Neuron (in vitro differentiated cells): Measurements from ENCODE around the gene GIT2.
"Not testable (repeated sequence)": the region's sequence is repeated elsewhere in the genome, so short reads cannot be mapped to it uniquely, and the experiment has no call there.

Source experiments
- H2AFZ ChIP-seq: one replicate; pipeline ENCODE4 v1.6.1; 2013; ENCODE audit warnings: low read depth, mild to moderate bottlenecking, inconsistent platforms, low read length, moderate library complexity
- H3K27me3 ChIP-seq: one replicate; pipeline ENCODE4 v1.6.1; 2013; ENCODE audit warnings: low read length; ENCODE audit not compliant: insufficient read depth
- H3K36me3 ChIP-seq: one replicate; pipeline ENCODE4 v1.6.1; 2013; ENCODE audit warnings: low read length; ENCODE audit not compliant: insufficient read depth
- H3K4me1 ChIP-seq: one replicate; pipeline ENCODE4 v1.6.1; 2013; ENCODE audit warnings: low read length; ENCODE audit not compliant: insufficient read depth
- H3K4me3 ChIP-seq: 2 replicates; pipeline ENCODE4 v1.5.1; 2013; ENCODE audit warnings: mild to moderate bottlenecking, low read length, moderate library complexity
- H3K9me3 ChIP-seq: one replicate; pipeline ENCODE4 v1.6.1; 2013; ENCODE audit warnings: low read length

GIT2 gene

DNA sequence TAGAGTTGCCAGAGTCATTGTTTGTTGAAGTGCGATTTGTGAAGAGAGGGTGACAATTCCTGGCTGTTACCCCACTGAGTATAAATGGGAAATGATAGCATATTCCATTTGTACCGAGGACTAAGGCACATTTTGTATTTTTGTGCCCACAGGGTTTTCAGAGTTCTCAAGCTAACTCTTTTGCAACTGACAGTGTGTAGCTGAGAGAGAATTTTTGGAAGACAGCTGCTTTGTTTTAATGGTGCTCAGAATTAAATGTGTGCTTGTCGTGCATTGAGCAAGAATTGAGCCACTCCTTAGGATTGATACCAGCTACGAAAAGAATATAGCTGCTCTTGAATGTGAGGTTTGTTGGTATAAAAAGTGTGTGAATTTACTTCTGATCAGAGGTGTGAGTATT is 24.8 kb upstream of the GIT2 start:
- no peaks in the 10 kb centered on the region for H3K9me3 ChIP-seq
- H3K27me3 ChIP-seq: no peaks in the 10 kb centered on the region
- H3K4me1 ChIP-seq: peaks cover 5% of the 10 kb centered on the region
- H3K4me3 ChIP-seq: no peak overlapping the region
- no peak overlapping the region for H2AFZ ChIP-seq
- H3K36me3 ChIP-seq: peaks cover 69% of the 10 kb centered on the region

DNA sequence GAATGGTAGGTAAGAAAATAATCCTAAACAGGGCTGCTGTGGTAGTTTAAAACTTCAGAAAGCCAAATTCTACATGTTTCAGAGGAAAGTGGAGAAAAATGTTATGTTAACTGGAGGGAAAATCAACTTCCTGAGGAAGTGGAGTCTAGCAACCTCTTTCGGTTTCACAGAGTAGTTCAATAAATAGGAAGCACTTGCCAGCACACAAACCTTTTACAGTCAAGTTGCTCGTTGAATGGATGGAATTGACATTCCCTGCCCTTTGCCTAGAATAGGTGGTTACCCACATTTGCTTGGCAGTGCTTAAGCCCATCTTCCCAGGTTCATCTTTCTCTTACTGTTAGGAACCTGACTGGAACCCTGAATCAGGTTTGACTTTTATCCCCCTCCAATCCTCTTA is 19.0 kb upstream of the GIT2 start:
- H3K4me1 ChIP-seq: no peaks in the 10 kb centered on the region
- no peaks in the 10 kb centered on the region for H3K27me3 ChIP-seq
- H3K9me3 ChIP-seq: no peaks in the 10 kb centered on the region
- H3K4me3 ChIP-seq: no peak overlapping the region
- peaks cover 62% of the 10 kb centered on the region for H3K36me3 ChIP-seq
- H2AFZ ChIP-seq: no peak overlapping the region

DNA sequence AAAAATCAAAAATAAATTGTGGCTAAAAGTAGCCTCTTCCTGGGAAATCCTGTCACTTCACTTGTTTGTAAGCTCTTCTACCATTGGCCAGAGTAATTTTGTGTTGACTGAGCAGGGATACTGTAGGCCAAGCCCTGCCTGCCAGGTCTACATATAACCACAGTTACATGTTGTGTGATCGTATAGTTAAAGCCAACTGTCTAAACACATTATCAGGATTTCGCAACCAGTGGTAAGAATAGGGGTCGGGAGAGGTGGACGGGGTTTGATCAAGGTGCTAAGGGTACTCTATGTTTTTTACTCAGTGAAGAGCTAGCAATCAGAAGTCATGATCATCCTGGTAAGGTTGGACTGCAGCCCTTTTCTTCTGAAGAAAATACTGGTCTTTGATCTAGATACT is 16.5 kb upstream of the GIT2 start:
- H3K27me3 ChIP-seq: no peaks in the 10 kb centered on the region
- peaks cover 41% of the 10 kb centered on the region for H3K36me3 ChIP-seq
- no peaks in the 10 kb centered on the region for H3K4me1 ChIP-seq
- H3K4me3 ChIP-seq: no peak overlapping the region
- H3K9me3 ChIP-seq: no peaks in the 10 kb centered on the region
- H2AFZ ChIP-seq: no peak overlapping the region

DNA sequence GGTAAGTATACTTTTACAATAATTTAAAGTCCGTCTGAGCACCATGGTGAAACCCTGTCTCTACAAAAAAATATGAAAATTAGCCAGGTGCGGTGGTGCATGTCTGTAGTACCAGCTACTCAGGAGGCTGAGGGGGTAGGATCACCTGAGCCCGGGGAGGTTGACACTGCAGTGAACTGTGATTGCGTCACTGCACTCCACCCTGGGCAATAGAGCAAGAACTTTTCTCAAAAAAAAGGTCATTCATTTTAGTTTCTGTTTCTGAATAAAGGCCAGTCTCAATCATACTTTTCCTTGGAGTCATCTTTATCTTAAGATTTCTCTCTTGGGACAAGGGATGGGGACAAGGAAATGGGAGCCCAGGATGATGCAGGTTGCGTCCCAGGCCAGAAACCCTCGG is 16.0 kb upstream of the GIT2 start:
- Histone ChIP-seq H3K36me3 (peaks cover 37% of the 10 kb centered on the region), H2AFZ (no peak overlapping the region), H3K9me3 (no peaks in the 10 kb centered on the region), H3K4me1 (no peaks in the 10 kb centered on the region), H3K4me3 (no peak overlapping the region), H3K27me3 (no peaks in the 10 kb centered on the region)

DNA sequence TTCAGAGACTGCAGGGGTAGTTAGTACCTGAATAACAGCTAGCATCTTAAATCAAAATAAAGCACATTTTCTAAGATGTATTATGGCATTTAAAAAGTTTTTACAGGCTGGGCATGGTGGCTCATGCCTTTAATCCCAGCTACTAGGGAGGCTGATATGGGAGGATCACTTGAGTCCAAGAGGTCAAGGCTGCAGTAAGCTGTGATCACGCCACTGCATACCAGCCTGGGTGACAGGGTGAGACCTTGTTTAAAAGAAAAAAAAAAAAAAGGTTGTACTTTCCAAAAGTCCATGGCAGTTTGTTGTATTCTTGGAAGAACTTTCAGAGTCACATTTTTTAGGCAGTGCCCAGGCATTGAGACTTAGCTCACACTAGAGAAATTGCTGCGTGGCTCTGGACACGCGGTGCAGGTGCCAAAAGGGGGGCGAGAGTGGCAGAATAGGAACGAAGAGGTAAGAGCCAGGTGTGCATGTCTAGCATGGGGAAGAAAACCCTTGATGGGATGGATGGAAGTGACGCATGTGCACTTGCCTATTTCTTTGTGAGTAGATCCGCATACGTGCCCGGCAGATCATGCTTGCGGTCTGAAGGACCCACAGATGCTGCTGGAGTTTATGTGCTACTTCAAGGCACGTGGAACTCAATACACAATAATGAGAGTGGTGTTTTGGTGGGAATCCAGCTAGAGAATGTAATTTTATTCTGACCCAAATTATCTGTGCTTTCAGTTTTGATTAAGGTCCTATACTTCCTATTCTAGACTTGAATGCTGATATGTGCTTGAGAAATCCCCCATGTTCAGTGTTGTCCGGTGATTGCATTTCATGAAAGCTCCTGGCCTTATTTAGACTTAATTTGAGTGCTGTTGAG is 14.9 kb upstream of the GIT2 start:
- Histone ChIP-seq H3K27me3 (no peaks in the 10 kb centered on the region), H3K4me1 (no peaks in the 10 kb centered on the region), H3K36me3 (peaks cover 28% of the 10 kb centered on the region), H3K9me3 (no peaks in the 10 kb centered on the region), H3K4me3 (no peak overlapping the region), H2AFZ (no peak overlapping the region)

DNA sequence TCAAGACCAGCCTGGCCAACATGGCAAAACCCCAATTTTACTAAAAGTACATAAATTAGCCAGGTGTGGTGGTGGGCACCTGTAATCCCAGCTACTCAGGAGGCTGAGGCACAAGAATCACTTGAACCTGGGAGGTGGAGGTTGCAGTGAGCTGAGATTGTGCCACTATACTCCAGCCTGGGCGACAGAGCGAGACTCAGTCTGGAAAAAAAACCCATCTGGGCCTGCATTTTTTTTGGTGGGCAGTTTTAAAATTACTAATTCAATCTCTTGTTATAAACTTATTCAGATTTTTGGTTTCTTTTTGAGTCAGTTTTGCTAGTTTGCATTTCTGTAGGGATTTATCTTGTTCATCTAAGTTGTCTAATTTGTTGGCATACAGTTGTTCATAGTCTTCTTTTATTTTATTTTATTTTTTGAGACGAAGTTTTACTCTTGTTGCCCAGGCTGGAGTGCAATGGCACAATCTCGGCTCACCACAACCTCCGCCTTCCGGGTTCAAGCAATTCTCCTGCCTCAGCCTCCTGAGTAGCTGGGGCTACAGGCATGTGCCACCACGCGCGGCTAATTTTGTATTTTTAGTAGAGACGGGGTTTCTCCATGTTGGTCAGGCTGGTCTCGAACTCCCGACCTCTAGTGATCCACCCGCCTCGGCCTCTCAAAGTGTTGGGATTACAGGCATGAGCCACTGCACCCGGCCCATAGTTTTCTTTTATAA is 12.7 kb upstream of the GIT2 start:
- H3K27me3 ChIP-seq, H2AFZ ChIP-seq, H3K4me3 ChIP-seq, H3K4me1 ChIP-seq, H3K9me3 ChIP-seq: not testable (repeated sequence)
- peaks cover 18% of the 10 kb centered on the region for H3K36me3 ChIP-seq

DNA sequence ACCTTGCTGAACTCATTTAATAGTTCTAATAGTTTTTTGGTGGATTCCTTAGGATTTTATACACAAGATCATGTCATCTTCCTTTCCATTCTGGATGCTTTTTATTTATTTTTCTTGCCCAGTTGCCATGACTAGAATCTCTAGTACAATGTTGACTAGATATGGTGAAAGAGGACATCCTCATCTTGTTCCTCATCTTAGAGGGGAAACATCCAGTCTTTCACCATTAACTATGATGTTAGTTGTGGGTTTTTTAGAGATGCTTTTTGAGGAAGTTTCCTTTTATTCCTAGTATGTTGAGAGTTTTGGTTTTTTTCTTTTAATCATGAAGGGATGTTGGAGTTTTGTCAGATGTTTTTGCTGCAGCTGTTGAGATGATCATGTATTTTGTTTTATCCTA is 11.7 kb upstream of the GIT2 start:
- H3K9me3 ChIP-seq: no peaks in the 10 kb centered on the region
- no peak overlapping the region for H2AFZ ChIP-seq
- no peaks in the 10 kb centered on the region for H3K4me1 ChIP-seq
- H3K36me3 ChIP-seq: peaks cover 8% of the 10 kb centered on the region
- H3K27me3 ChIP-seq: no peaks in the 10 kb centered on the region
- H3K4me3 ChIP-seq: no peak overlapping the region

DNA sequence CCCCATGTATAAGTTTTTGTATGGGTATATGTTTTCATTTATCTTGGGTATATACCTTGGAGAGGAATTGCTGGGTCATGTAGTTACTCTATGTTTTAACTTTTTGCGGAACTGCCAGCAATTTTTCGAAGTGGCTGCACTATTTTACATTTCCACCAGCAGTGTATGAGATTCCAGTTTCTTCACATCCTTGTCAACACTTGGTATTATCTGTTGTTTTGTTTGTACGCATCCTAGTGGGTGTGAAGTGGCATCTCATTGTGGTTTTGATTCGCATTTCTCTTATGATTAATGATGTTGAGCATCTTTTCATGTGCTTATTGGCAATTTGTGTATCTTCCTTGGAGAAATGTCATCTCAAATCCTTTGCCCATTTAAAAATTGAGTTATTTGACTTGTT is 9.9 kb upstream of the GIT2 start:
- Histone ChIP-seq H2AFZ (no peak overlapping the region), H3K4me1 (no peaks in the 10 kb centered on the region), H3K36me3 (peaks cover 2% of the 10 kb centered on the region), H3K27me3 (no peaks in the 10 kb centered on the region), H3K4me3 (no peak overlapping the region), H3K9me3 (no peaks in the 10 kb centered on the region)

DNA sequence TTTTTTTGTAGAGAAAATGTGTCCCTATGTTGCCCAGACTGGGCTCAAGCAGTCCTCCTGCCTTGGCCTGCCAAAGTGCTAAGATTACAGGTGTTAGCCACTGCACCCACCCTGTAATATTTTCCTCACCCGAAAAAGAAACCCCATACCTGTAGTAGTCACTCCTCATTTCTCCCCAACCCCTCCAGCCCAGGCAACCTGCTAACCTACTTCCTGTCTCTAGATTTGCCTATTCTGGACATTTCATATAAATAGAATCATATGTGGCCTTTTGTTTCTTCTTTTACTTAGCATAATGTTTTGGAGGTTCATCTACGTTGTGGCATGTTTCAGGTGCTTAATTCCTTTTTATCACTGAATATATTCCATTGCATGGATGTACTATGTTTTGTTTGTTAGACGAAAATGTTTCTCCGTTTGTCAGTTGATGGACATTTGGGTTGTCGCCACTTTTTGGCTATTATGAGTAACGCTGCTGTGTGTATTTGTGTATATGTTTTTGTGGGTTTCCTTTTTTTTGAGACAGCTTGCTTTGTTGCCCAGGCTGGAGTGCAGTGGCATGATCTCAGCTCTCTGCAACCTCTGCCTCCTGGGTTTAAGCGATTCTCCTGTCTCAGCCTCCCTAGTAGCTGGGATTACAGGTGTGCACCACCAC is 9.3 kb upstream of the GIT2 start:
- Histone ChIP-seq H3K9me3 (no peaks in the 10 kb centered on the region), H3K27me3 (no peaks in the 10 kb centered on the region), H3K4me3 (no peak overlapping the region), H2AFZ (no peak overlapping the region), H3K4me1 (peaks cover under 1% of the 10 kb centered on the region), H3K36me3 (peaks cover 2% of the 10 kb centered on the region)

DNA sequence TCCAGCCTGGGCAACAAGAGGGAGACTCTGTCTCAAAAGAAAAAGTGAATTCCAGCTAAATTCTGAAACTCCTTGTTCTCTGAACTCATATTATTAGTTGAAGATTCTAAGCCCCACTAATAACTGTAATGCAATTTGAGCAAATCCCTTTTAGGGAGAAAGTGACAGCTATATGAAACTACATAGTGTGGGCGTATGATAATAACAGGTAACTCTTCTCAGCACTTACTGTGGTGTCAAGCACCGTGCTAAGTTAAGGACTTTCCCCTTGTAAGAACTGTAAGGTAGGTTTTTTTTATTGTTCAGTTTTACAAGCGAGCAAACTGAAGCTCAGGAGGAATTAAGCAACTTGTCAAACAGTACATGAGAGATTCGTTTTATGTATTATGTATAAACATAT is 8.4 kb upstream of the GIT2 start:
- H3K4me3 ChIP-seq: no peak overlapping the region
- H3K27me3 ChIP-seq: no peaks in the 10 kb centered on the region
- peaks cover 8% of the 10 kb centered on the region for H3K4me1 ChIP-seq
- no peaks in the 10 kb centered on the region for H3K9me3 ChIP-seq
- peaks cover 2% of the 10 kb centered on the region for H3K36me3 ChIP-seq
- H2AFZ ChIP-seq: no peak overlapping the region

DNA sequence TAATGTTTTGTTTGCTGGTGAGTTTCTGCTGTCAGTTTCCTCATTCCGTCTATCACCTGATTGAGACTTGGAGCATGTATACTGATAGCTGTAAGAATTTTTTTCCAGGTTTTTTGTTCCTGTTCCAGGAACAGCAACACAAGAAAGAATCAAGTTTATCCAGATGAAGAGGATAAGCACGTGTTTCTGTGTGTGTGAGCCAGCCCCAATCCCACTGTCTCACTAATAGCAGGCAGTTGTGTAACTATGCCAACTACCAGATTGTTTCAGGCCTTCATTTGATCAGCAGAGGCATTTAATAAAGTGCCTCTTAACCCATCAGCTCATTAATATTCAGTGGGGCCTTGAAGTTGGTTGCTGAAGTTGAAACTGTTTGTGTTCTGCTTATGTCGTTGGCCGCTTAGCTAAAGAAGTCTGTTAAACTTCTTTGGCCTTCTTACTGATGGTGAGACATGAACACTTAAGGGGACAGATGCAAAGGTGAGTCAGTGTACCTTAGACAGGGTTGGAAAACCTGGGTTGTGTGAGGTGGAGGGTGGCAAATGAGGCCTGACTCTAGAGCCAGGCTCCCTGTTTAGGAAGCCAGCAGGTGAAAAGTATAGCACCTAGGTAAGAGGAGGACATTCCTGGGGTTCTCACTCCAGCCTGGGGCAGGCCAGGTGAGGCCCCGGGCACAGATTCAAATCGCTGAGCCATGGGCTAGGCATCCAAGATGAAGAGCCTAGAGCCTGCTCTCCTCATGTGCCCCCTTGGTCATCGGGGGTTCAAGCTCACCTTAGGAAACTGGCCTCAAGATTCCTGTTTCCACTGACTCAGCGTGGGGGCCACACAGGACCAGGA is 6.7 kb upstream of the GIT2 start:
- Histone ChIP-seq H3K27me3 (no peaks in the 10 kb centered on the region), H3K9me3 (no peaks in the 10 kb centered on the region), H3K4me1 (peaks cover 8% of the 10 kb centered on the region), H2AFZ (no peak overlapping the region), H3K4me3 (no peak overlapping the region), H3K36me3 (peaks cover 2% of the 10 kb centered on the region)

DNA sequence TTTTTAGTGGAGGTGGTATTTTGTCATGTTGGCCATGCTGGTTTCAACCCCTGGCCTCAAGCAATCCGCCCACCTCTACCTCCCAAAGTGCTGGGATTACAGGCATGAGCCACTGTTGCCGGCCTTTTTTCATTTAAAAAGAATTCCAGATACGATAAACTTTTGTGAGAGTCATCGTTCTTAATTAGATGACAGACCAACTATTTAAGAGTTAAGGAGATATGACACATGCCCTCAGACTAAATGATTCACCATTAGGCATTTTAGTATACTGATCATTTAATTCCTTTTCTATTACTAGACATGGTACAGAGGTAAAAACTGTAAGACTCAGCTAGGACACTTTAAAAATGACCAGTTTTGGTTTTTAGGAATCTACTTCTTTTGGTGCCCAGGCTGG is 5.4 kb upstream of the GIT2 start:
- Histone ChIP-seq H3K9me3 (no peaks in the 10 kb centered on the region), H3K4me3 (no peak overlapping the region), H2AFZ (no peak overlapping the region), H3K36me3 (peaks cover 2% of the 10 kb centered on the region), H3K4me1 (peaks cover 8% of the 10 kb centered on the region), H3K27me3 (no peaks in the 10 kb centered on the region)
